K562 (cell line): ENCODE results near the gene PGP. TPM values are rescaled to one million over a fixed set of nuclear protein-coding genes. Genes with fewer than 3 reads are reported as not detected.

Source experiments
- FOXJ2 ChIP-seq: fragments of 200-800 bp; sonication (Bioruptor generic); IDR thresholded peaks from 2 replicates; pipeline ENCODE4 v1.6.1; 2016; ENCODE audit warnings: missing genetic modification characterization, missing compliant biosample characterization
- FOXP1 ChIP-seq: sonication (generic); formaldehyde crosslinking; IDR thresholded peaks from 2 replicates; pipeline ENCODE4 v1.8.0; 2022; ENCODE audit warnings: mild to moderate bottlenecking, missing genetic modification reagents
- HINFP ChIP-seq: fragments of 450-650 bp; conservative IDR thresholded peaks from 2 replicates; pipeline ENCODE4 v1.6.1; 2016; ENCODE audit warnings: missing genetic modification characterization, low read depth, mild to moderate bottlenecking, control low read depth, missing compliant biosample characterization
- HMG20A ChIP-seq: fragments of 450-650 bp; formaldehyde crosslinking; conservative IDR thresholded peaks from 2 replicates; pipeline ENCODE4 v1.4.0; 2020; ENCODE audit warnings: mild to moderate bottlenecking, mixed read lengths
- HMGXB4 ChIP-seq: sonication (generic); formaldehyde crosslinking; IDR thresholded peaks from 2 replicates; pipeline ENCODE4 v1.8.1; 2023; ENCODE audit warnings: mild to moderate bottlenecking, missing genetic modification reagents
- LARP7 ChIP-seq: fragments of 450-650 bp; IDR thresholded peaks from 2 replicates; pipeline ENCODE4 v1.6.1; 2016
- NKRF ChIP-seq: fragments of 450-650 bp; IDR thresholded peaks from 2 replicates; pipeline ENCODE4 v1.6.1; 2016; ENCODE audit warnings: borderline replicate concordance
- SFPQ ChIP-seq: fragments of 200-400 bp; formaldehyde crosslinking; IDR thresholded peaks from 2 replicates; pipeline ENCODE4 v1.6.1; 2017; ENCODE audit warnings: mild to moderate bottlenecking, low read depth, low read length, moderate library complexity
- TAF15 ChIP-seq: fragments of 200-400 bp; formaldehyde crosslinking; IDR thresholded peaks from 2 replicates; pipeline ENCODE4 v1.6.1; 2017; ENCODE audit warnings: mild to moderate bottlenecking, low read depth, low read length, moderate library complexity
- ZC3H11A ChIP-seq: IDR thresholded peaks from 2 replicates; pipeline ENCODE4 v1.6.1; 2012; ENCODE audit warnings: low read depth, low read length, improper control_type of control experiment
- ZNF324 ChIP-seq: fragments of 250-450 bp; sonication (Bioruptor Pico); IDR thresholded peaks from 2 replicates; pipeline ENCODE4 v1.4.0; 2020; ENCODE audit warnings: mild to moderate bottlenecking
- polyA plus RNA-seq, 8 experiments: library from polyadenylated mRNA; depleted of rRNA in 4 of 8; stranded (reverse) in 5 of 8; unstranded in 3 of 8; fragments of >200 nt; fragmentation: Nextera tagmentation in 2 of 8; fragmentation: Illumina TruSeq in 1 of 8; extraction: Ambion mirVana in 2 of 8; extraction: Trizol in 1 of 8; gene quantifications; 2 replicates each; pipeline versions ENCODE4 v1.2.1 to v1.2.3, GENCODE V29; 2011 to 2014; ENCODE audit warnings: inconsistent platforms in 1 of 8, missing spikeins in 1 of 8
- total RNA-seq, 7 experiments: library from RNA; depleted of rRNA in 6 of 7; stranded (reverse); fragments of >200 nt in 6 of 7; fragmentation: Illumina TruSeq in 2 of 7; extraction: Trizol in 2 of 7; gene quantifications; 2 replicates each; pipeline versions ENCODE4 v1.2.1 to v1.2.3, GENCODE V29; 2011 to 2021; ENCODE audit warnings: low replicate concordance in 1 of 7
- TF ChIP-seq, protein P1 (sequence below): fragments of 450-650 bp; formaldehyde crosslinking; IDR thresholded peaks from 2 replicates; pipeline ENCODE4 v1.4.0; 2020; ENCODE audit warnings: mild to moderate bottlenecking, mixed read lengths
- TF ChIP-seq, protein P2 (sequence below): fragments of 200-800 bp; sonication (Bioruptor generic); IDR thresholded peaks from 2 replicates; pipeline ENCODE4 v1.6.1; 2017; ENCODE audit warnings: missing genetic modification characterization, missing compliant biosample characterization

The PGP gene
- total and polyA plus RNA-seq, 9 of the 15 experiments (the other 6 are each of a cell fraction or from before 2014, with no cell fraction given): 1.1 to 57.6 (median 19.6) TPM

DNA sequence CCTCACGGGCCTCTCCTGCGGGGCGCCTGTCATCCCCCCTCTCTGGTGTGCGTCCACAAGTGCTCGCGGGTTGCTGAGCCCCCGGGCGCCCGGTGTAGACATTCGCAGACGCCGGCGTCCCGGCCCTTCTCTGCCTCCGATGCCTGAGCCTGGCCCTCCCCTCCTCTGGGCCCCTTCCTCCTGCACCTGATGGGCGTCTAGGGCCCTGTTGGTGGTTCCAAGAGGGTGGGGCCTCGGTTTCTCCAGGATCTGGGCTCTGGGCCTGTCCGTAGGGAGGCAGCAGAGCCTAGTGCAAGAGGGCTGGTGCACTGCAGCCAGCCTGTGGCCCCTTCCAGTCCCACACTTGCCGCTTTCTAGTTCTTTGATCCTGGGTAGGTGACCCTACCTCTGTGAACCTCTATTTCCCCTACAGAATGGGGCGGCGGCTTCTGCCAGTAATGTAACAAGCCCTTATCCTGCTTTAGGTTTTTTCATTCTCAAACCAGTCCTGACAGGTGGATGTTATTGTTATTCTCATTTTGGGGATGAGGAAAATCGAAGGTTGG, 9.4 kb upstream of the PGP start (continued):
- TF ChIP-seq NKRF: 0 out of 2 replicates have a peak, but pooled peaks have one; percentile 53
- TF ChIP-seq ZC3H11A: no peak
- no peak for TF ChIP-seq FOXJ2 (tag)
- TF ChIP-seq, protein P1, sequence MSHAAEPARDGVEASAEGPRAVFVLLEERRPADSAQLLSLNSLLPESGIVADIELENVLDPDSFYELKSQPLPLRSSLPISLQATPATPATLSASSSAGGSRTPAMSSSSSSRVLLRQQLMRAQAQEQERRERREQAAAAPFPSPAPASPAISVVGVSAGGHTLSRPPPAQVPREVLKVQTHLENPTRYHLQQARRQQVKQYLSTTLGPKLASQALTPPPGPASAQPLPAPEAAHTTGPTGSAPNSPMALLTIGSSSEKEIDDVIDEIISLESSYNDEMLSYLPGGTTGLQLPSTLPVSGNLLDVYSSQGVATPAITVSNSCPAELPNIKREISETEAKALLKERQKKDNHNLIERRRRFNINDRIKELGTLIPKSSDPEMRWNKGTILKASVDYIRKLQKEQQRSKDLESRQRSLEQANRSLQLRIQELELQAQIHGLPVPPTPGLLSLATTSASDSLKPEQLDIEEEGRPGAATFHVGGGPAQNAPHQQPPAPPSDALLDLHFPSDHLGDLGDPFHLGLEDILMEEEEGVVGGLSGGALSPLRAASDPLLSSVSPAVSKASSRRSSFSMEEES (CRISPR knock-in tag): no peak
- TF ChIP-seq LARP7: no peak
- no peak for TF ChIP-seq FOXP1 (CRISPR knock-in tag)
- TF ChIP-seq, protein P2, sequence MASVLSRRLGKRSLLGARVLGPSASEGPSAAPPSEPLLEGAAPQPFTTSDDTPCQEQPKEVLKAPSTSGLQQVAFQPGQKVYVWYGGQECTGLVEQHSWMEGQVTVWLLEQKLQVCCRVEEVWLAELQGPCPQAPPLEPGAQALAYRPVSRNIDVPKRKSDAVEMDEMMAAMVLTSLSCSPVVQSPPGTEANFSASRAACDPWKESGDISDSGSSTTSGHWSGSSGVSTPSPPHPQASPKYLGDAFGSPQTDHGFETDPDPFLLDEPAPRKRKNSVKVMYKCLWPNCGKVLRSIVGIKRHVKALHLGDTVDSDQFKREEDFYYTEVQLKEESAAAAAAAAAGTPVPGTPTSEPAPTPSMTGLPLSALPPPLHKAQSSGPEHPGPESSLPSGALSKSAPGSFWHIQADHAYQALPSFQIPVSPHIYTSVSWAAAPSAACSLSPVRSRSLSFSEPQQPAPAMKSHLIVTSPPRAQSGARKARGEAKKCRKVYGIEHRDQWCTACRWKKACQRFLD: 0 out of 2 replicates have a peak, but pooled peaks have one; percentile 45
- peak; percentile 4; the same call in 1 of the 2 replicates for TF ChIP-seq HMGXB4 (CRISPR knock-in tag)
- no peak for TF ChIP-seq TAF15
- TF ChIP-seq HINFP (tag): no peak
- TF ChIP-seq HMG20A: no peak
- TF ChIP-seq ZNF324 (CRISPR knock-in tag): no peak
- no peak for TF ChIP-seq SFPQ
